SK-N-MC (cell line): Measurements from ENCODE around the gene DQX1.
"Not testable (repeated sequence)": the region's sequence is repeated elsewhere in the genome, so short reads cannot be mapped to it uniquely, and the experiment has no call there.

Source experiments
- EZH2 ChIP-seq: fragments of 200-600 bp; sonication (generic); IDR thresholded peaks from one replicate; pipeline ENCODE4 v1.6.1; 2017; ENCODE audit warnings: antibody characterized with exemption
- FOXP2 ChIP-seq: optimal IDR thresholded peaks from 2 replicates; pipeline ENCODE3; 2011; ENCODE audit warnings: mild to moderate bottlenecking, moderate library complexity; ENCODE audit not compliant: insufficient read depth; ENCODE audit errors: extremely low read length, control extremely low read depth
- POLR2AphosphoS5 ChIP-seq: IDR thresholded peaks from 2 replicates; pipeline ENCODE4 v1.6.1; 2012; ENCODE audit warnings: mild to moderate bottlenecking, low read depth, low read length, borderline replicate concordance

- TF ChIP-seq EZH2, POLR2AphosphoS5, FOXP2: not testable (repeated sequence)
Observed at GRCh38 chr2:74561022-74561421, 35.0 kb upstream of the DQX1 start.
